ENCODE measurements around the gene DLST.

DLST gene

DNA sequence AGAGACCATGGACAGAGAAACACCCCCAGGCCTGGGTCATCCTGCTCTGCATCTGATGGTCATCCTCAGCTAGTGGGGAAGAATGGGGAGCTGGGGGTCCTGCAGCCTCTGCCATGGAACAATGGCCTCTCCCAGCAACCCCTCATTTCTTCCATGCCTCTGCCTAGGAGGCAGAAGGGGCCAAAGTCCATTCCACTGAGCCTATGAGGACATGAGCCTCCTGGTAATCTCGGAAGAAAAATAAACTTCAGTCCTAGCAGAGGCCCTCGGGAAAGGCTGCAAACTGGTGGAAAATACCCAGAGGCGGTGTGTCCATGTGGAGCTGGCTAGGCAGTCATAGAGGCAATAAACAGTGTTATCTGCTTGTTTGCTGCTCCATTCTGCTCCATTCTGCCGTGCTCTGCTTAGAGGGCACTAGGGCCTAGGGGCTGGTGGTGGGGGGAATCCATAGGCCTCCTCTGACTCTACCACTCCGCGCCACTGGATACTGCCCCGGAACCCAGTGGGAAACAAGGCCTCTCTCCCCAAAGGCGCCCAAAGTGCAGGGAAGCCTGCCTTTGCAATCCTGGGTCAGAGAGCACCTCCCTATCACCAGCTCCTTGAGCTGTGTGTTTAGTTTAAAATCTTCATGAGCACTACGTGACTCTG, 69.2 kb downstream of the DLST start:
- TF ChIP-seq, protein P1, sequence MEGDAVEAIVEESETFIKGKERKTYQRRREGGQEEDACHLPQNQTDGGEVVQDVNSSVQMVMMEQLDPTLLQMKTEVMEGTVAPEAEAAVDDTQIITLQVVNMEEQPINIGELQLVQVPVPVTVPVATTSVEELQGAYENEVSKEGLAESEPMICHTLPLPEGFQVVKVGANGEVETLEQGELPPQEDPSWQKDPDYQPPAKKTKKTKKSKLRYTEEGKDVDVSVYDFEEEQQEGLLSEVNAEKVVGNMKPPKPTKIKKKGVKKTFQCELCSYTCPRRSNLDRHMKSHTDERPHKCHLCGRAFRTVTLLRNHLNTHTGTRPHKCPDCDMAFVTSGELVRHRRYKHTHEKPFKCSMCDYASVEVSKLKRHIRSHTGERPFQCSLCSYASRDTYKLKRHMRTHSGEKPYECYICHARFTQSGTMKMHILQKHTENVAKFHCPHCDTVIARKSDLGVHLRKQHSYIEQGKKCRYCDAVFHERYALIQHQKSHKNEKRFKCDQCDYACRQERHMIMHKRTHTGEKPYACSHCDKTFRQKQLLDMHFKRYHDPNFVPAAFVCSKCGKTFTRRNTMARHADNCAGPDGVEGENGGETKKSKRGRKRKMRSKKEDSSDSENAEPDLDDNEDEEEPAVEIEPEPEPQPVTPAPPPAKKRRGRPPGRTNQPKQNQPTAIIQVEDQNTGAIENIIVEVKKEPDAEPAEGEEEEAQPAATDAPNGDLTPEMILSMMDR (IDR thresholded peaks at IDR 0.05), result no peak
- DNase-seq, result peak in 1 of 2 donors; percentile 13
- H3K27ac ChIP-seq, result peak overlapping the region; percentile 76 to 79
- no peak overlapping the region for H3K4me3 ChIP-seq
- intact Hi-C loops (cut with DNase I; ENCODE audit: low total_unique reads), result loop anchor here (10.0 kb wide), 1 partner anchor 114 kb away; the partner anchor contains the start of genes ACYP1 and ZC2HC1C
- H3K27me3 ChIP-seq, result no peaks in the 10 kb centered on the region
- H3K36me3 ChIP-seq, result peaks cover 8 to 26% (median 26%) of the 10 kb centered on the region in 3 donors
- H3K9me3 ChIP-seq, result no peaks in the 10 kb centered on the region
- H3K4me1 ChIP-seq, result peaks cover 0 to 80% (median 66%) of the 10 kb centered on the region in 4 donors

DNA sequence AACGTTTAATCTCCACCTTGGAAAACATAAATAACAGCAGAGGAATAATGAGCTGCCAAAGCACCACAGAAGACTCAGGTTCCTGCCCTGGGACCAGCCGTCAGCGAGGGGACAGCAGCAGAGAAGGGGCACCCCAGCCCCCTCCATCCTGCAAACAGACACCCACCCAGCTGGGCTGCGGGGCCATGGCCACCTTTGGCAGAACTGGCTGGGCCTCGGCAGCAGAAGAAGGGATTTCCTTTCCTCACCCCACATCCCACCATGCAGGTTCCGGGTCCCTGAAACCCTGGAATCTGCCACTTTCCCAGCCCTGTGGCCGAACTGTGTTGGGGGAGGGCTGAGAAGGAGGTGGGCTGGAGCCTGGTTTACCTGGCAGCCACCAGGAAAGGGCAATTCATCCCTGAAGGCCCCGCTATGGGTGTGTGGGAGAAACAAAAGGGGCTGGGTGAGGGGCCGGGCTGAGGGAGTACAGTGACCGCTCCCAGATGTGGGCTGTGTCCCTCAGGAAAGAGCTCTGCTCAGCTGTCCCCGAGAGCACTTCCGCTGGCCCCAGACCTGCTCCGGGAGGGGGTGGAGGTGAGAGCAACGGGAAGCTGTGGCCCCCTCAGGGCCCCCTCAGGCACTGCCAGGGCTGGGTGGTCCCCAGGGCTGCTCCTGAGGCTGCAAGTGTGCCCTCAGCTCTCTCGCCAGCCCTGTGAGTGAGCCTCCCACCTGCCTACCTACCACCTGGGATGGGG, 69.9 kb downstream of the DLST start:
- TF ChIP-seq, protein P1 (IDR thresholded peaks at IDR 0.05), result no peak
- Histone ChIP-seq H3K27ac (peak overlapping the region; percentile 76 to 79), H3K9me3 (no peaks in the 10 kb centered on the region), H3K4me3 (peak overlapping the region; percentile 13 to 69), H3K4me1 (peaks cover 0 to 77% (median 64%) of the 10 kb centered on the region in 4 donors), H3K27me3 (no peaks in the 10 kb centered on the region), H3K36me3 (peaks cover 8 to 26% (median 26%) of the 10 kb centered on the region in 3 donors)
- DNase-seq, result peak in 1 of 2 donors; percentile 18
- intact Hi-C loops (cut with DNase I; ENCODE audit: low total_unique reads), result loop anchor here (10.0 kb wide), 1 partner anchor 113 kb away; the partner anchor contains the start of genes ACYP1 and ZC2HC1C

DNA sequence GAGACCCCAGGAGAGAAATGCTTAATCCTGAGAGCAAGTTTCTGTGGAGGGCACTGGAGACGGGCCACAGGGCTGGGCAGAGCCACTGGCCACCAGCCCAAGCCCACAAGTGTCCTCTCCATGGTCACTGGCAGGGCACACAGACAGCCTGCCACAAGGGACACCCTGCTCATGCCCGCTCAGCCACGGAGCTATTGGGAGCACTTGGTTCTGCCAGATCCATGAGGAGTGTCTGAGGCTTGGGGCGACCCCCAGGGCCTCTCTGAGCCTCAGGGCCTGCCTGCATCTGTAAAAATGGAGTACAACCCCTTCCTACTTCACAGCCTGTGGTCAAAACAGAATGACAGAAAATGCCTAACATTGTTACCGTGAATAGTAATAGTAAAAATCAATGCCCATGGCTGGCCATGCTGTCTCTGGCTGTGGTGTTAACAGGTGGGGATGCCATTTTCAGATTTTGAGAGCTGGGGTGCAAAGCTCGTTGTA, 70.5 kb downstream of the DLST start:
- Histone ChIP-seq H3K9me3 (no peaks in the 10 kb centered on the region), H3K4me3 (peak overlapping the region; percentile 13 to 69), H3K4me1 (peaks cover 0 to 71% (median 58%) of the 10 kb centered on the region in 4 donors), H3K27me3 (no peaks in the 10 kb centered on the region), H3K36me3 (peaks cover 8 to 25% (median 24%) of the 10 kb centered on the region in 3 donors), H3K27ac (peak overlapping the region; percentile 76 to 79)
- intact Hi-C loops (cut with DNase I; ENCODE audit: low total_unique reads), result loop anchor here (10.0 kb wide), 1 partner anchor 113 kb away; the partner anchor contains the start of genes ACYP1 and ZC2HC1C
- no peak for DNase-seq
- TF ChIP-seq, protein P1 (IDR thresholded peaks at IDR 0.05), result no peak

DNA sequence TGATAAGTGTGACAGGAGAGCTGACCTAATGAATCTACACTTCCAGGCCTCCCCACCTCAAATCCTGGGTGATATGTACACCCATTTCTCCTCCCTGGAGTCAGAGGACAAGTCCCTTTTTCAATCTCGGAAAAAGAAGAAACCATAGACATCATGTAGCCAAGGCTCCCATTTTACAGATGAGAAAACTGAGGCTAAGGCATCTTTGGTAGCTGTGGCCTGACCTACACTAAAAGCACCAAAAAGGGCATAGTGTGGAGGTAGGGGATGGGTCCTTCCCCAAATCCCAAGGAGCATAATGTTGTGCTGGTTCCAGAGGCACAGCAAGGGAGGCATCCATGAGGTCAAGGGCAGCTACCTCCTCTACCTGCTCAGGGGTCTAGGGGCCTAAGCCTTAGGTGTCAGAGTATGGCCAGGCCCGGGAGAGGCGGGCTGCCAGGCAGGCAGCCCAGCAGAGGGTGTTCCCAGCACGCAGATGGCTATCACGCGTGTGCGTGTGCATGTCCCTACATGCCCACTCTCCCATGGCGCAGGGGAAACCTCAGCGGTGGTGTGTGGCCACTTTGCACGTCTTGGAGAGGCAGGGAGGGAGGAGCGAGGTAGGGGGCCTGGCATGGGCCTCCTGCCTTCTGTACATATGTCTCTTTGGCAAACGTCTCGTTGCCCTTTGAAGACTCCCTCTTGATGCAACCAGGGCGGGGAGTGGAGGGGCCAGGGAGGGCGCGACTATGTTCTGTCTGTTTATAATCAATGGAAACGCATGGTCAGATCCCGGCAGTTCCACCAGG, 71.2 kb downstream of the DLST start:
- Histone ChIP-seq H3K27ac (peak overlapping the region; percentile 76 to 79), H3K36me3 (peaks cover 6 to 18% (median 17%) of the 10 kb centered on the region in 3 donors), H3K9me3 (no peaks in the 10 kb centered on the region), H3K27me3 (no peaks in the 10 kb centered on the region), H3K4me1 (peaks cover 0 to 68% (median 58%) of the 10 kb centered on the region in 4 donors), H3K4me3 (peak overlapping the region; percentile 69 to 72)
- TF ChIP-seq, protein P1 (IDR thresholded peaks at IDR 0.05), result no peak
- DNase-seq, result no peak
- intact Hi-C loops (cut with DNase I; ENCODE audit: low total_unique reads), result loop anchor here (10.0 kb wide), 1 partner anchor 112 kb away; the partner anchor contains the start of genes ACYP1 and ZC2HC1C
